H9 (cell line): ENCODE measurements around the gene CRYBB1. TPM values are rescaled to one million over a fixed set of nuclear protein-coding genes. Genes with fewer than 3 reads are reported as not detected.

ENCODE experiments used
- DNase-seq: peaks from one replicate; pipeline ENCODE4 v3.0.0-alpha.2; 2017
- H2AFZ ChIP-seq: one replicate; pipeline ENCODE4 v1.6.1; 2013; ENCODE audit warnings: mild to moderate bottlenecking, low read length, control low read depth, moderate library complexity
- H2AK5ac ChIP-seq: 2 replicates; pipeline ENCODE4 v1.6.1; 2013; ENCODE audit warnings: low read length, control low read depth, mixed read lengths; ENCODE audit not compliant: insufficient read length
- H2BK120ac ChIP-seq: one replicate; pipeline ENCODE4 v1.6.1; 2013; ENCODE audit warnings: low read depth, mild to moderate bottlenecking, low read length, control low read depth, inconsistent platforms; ENCODE audit not compliant: poor library complexity, severe bottlenecking
- H2BK12ac ChIP-seq: 2 replicates; pipeline ENCODE4 v1.6.1; 2013; ENCODE audit warnings: low read length, control low read depth, mixed read lengths, low read depth; ENCODE audit not compliant: insufficient read length
- H2BK15ac ChIP-seq: 2 replicates; pipeline ENCODE4 v1.6.1; 2013; ENCODE audit warnings: low read depth, low read length, control low read depth
- H2BK20ac ChIP-seq: one replicate; pipeline ENCODE4 v1.6.1; 2013; ENCODE audit warnings: low read depth, mild to moderate bottlenecking, low read length, control low read depth, inconsistent platforms; ENCODE audit not compliant: poor library complexity, severe bottlenecking
- H2BK5ac ChIP-seq: 2 replicates; pipeline ENCODE4 v1.6.1; 2013; ENCODE audit warnings: low read length, control low read depth, mixed read lengths; ENCODE audit not compliant: insufficient read length
- H3K14ac ChIP-seq: 2 replicates; pipeline ENCODE4 v1.6.1; 2013; ENCODE audit warnings: low read length, control low read depth; ENCODE audit not compliant: insufficient read depth
- H3K18ac ChIP-seq: 2 replicates; pipeline ENCODE4 v1.6.1; 2013; ENCODE audit warnings: low read depth, mild to moderate bottlenecking, mixed read lengths, low read length, control low read depth; ENCODE audit not compliant: insufficient read length
- H3K23ac ChIP-seq: 2 replicates; pipeline ENCODE4 v1.6.1; 2013; ENCODE audit warnings: low read length, control low read depth, mixed read lengths, low read depth; ENCODE audit not compliant: insufficient read length
- H3K23me2 ChIP-seq: 2 replicates; pipeline ENCODE4 v1.6.1; 2013; ENCODE audit warnings: low read depth, mild to moderate bottlenecking, mixed read lengths, low read length, control low read depth; ENCODE audit not compliant: insufficient read length, poor library complexity, severe bottlenecking
- H3K27ac ChIP-seq: 2 replicates; pipeline ENCODE4 v1.5.1; 2013; ENCODE audit warnings: low read length, control low read depth, mixed read lengths, low read depth; ENCODE audit not compliant: insufficient read length
- H3K27me3 ChIP-seq: 2 replicates; pipeline ENCODE4 v1.6.1; 2013; ENCODE audit warnings: low read length, control low read depth, inconsistent platforms; ENCODE audit not compliant: insufficient read depth
- H3K4ac ChIP-seq: 2 replicates; pipeline ENCODE4 v1.6.1; 2013; ENCODE audit warnings: low read depth, mild to moderate bottlenecking, control low read depth, inconsistent platforms, low read length, moderate library complexity
- H3K4me1 ChIP-seq: 2 replicates; pipeline ENCODE4 v1.6.1; 2013; ENCODE audit warnings: low read length, control low read depth, inconsistent platforms; ENCODE audit not compliant: insufficient read depth
- H3K4me2 ChIP-seq: 2 replicates; pipeline ENCODE4 v1.6.1; 2013; ENCODE audit warnings: low read length, control low read depth, mixed read lengths; ENCODE audit not compliant: insufficient read length, insufficient read depth
- H3K56ac ChIP-seq: 2 replicates; pipeline ENCODE4 v1.6.1; 2013; ENCODE audit warnings: low read depth, mild to moderate bottlenecking, mixed read lengths, low read length, control low read depth; ENCODE audit not compliant: insufficient read length
- H3K79me1 ChIP-seq: 2 replicates; pipeline ENCODE4 v1.6.1; 2013; ENCODE audit warnings: low read depth, mild to moderate bottlenecking, moderate library complexity, low read length, control low read depth, inconsistent platforms; ENCODE audit not compliant: insufficient read depth, poor library complexity, severe bottlenecking
- H3K79me2 ChIP-seq: 2 replicates; pipeline ENCODE4 v1.6.1; 2013; ENCODE audit warnings: low read length, control low read depth, inconsistent platforms; ENCODE audit not compliant: insufficient read depth
- H3K9ac ChIP-seq: 2 replicates; pipeline ENCODE4 v1.6.1; 2013; ENCODE audit warnings: low read length, control low read depth, mixed read lengths; ENCODE audit not compliant: insufficient read length; ENCODE audit errors: extremely low read depth
- H3K9me3 ChIP-seq: one replicate; pipeline ENCODE4 v1.6.1; 2013; ENCODE audit warnings: low read depth, low read length, inconsistent platforms; ENCODE audit not compliant: control insufficient read depth
- H3T11ph ChIP-seq: one replicate; pipeline ENCODE4 v1.6.1; 2013; ENCODE audit warnings: mild to moderate bottlenecking, low read length, control low read depth, inconsistent platforms
- H4K20me1 ChIP-seq: one replicate; pipeline ENCODE4 v1.6.1; 2013; ENCODE audit not compliant: control insufficient read depth, insufficient read length, insufficient read depth
- H4K5ac ChIP-seq: 2 replicates; pipeline ENCODE4 v1.6.1; 2013; ENCODE audit warnings: low read depth, mild to moderate bottlenecking, mixed read lengths, low read length, control low read depth; ENCODE audit not compliant: insufficient read length
- H4K8ac ChIP-seq: replicated peaks from 2 replicates; pipeline ENCODE4 v1.6.1; 2013; ENCODE audit warnings: low read length, control low read depth, mixed read lengths, low read depth; ENCODE audit not compliant: insufficient read length
- H4K91ac ChIP-seq: 2 replicates; pipeline ENCODE4 v1.6.1; 2013; ENCODE audit warnings: low read depth, mild to moderate bottlenecking, moderate library complexity, mixed read lengths, low read length, control low read depth; ENCODE audit not compliant: insufficient read length
- H3K27ac Mint-ChIP-seq, 3 experiments: 2 replicates in 2 of 3; 3 replicates in 1 of 3; pipeline ENCODE4 v1.8.0; 2020 to 2021; ENCODE audit warnings: mixed read lengths in 3 of 3, mild to moderate bottlenecking in 1 of 3, moderate library complexity in 1 of 3
- H3K27me3 Mint-ChIP-seq: 2 replicates; pipeline ENCODE4 v1.8.0; 2021; ENCODE audit warnings: low read depth, mild to moderate bottlenecking, moderate library complexity, mixed read lengths
- H3K36me3 Mint-ChIP-seq, 3 experiments: 2 replicates in 2 of 3; 3 replicates in 1 of 3; pipeline ENCODE4 v1.8.0; 2020 to 2021; ENCODE audit warnings: low read depth in 3 of 3, mixed read lengths in 3 of 3; ENCODE audit not compliant: insufficient read depth in 1 of 3
- H3K4me1 Mint-ChIP-seq, 2 experiments: 2 replicates each; pipeline ENCODE4 v1.8.0; 2020; ENCODE audit warnings: mixed read lengths in 2 of 2
- H3K4me3 Mint-ChIP-seq, 2 experiments: 2 replicates in 1 of 2; 3 replicates in 1 of 2; pipeline ENCODE4 v1.8.0; 2020 to 2021; ENCODE audit warnings: mild to moderate bottlenecking in 2 of 2, mixed read lengths in 2 of 2, moderate library complexity in 1 of 2
- H3K9me3 Mint-ChIP-seq, 2 experiments: 2 replicates in 1 of 2; 3 replicates in 1 of 2; pipeline ENCODE4 v1.8.0; 2020; ENCODE audit warnings: mild to moderate bottlenecking in 2 of 2, mixed read lengths in 2 of 2, moderate library complexity in 1 of 2
- CTCF ChIP-seq: fragments of 200-600 bp; sonication (generic); conservative IDR thresholded peaks from 3 replicates; pipeline ENCODE4 v1.8.0; 2021; ENCODE audit warnings: antibody characterized with exemption, mild to moderate bottlenecking
- WGBS: extraction: QIAGEN DNeasy Blood & Tissue Kit; methylation state at CpG from one replicate; pipeline ENCODE4 v1.1.7; 2013; ENCODE audit warnings: missing lambda C conversion rate, low lambda C conversion rate, mixed read lengths; ENCODE audit not compliant: insufficient read length; ENCODE audit errors: extremely low coverage; 5-methylcytosine and 5-hydroxymethylcytosine counted together
- total RNA-seq: library from RNA; stranded (reverse); gene quantifications from 2 replicates; pipeline ENCODE4 v1.2.1, GENCODE V29; 2021

The CRYBB1 gene
- total RNA-seq, 1 experiment from 2014 or later: 5.4 TPM

DNA sequence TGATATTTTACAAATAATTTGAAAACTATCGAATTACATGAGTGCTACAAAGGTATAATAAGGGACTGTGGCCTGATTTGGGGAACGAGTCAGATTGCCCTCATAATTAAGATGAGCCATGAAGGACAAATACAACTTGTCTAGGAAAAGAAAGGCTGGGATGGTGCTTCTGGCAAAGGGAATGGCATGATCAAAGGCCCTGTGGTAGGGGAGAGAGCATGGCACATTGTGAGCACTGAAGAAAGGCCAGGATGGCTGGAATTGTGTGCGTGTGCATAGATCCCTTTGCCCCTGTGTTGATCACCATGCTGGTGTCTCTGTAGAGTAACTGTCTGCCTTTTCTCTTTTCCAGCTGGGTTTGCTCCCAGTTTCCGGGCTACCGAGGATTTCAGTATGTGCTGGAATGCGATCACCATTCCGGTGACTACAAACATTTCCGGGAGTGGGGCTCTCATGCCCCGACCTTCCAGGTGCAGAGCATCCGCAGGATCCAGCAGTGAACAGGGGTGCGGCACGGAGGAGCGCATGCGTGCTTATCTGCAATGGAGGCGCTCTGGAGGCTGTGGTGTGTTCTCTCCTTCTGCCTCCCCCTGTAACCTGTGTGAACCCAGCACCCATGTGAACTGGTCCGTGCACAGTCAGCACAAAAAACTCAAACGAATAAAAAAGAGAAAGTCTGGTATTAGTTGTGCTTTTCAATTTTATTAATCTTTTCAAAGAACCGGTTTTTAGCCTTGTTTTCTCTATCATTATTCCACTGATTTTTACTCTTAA lies 12.3 kb upstream of the CRYBB1 start:
- H3K23me2 ChIP-seq: no peaks in the 10 kb centered on the region
- H3K4me1 Mint-ChIP-seq: peaks cover 10 to 14% of the 10 kb centered on the region in 2 experiments
- H3K4ac ChIP-seq: no peak overlapping the region
- no peaks in the 10 kb centered on the region for H3K79me1 ChIP-seq
- no peak overlapping the region for H3K56ac ChIP-seq
- no peak overlapping the region for H4K5ac ChIP-seq
- no peak overlapping the region; the same call in 1 of the 2 replicates for H3K14ac ChIP-seq
- peak overlapping the region in 2 of 3 experiments; percentile 51 to 79; a peak in 2 of 7 replicates for H3K27ac Mint-ChIP-seq
- no peak overlapping the region for H4K8ac ChIP-seq
- no peak overlapping the region for H3K23ac ChIP-seq
- DNase-seq: no peak
- no peak overlapping the region for H3K4me2 ChIP-seq
- no CpG with 5 or more reads among the region's 18 CpGs for WGBS
- no peak overlapping the region for H3K4me3 Mint-ChIP-seq
- H2AK5ac ChIP-seq: no peak overlapping the region
- H2BK5ac ChIP-seq: no peak overlapping the region
- peaks cover 5% of the 10 kb centered on the region for H3K27me3 Mint-ChIP-seq
- no peak overlapping the region for H2BK20ac ChIP-seq
- no peaks in the 10 kb centered on the region; a peak in 1 of 7 replicates for H3K36me3 Mint-ChIP-seq
- no peak overlapping the region for H4K91ac ChIP-seq
- H3K18ac ChIP-seq: no peak overlapping the region
- no peak for TF ChIP-seq CTCF
- no peak overlapping the region for H3K27ac ChIP-seq
- no peaks in the 10 kb centered on the region for H3K27me3 ChIP-seq
- no peak overlapping the region for H2BK12ac ChIP-seq
- no peaks in the 10 kb centered on the region; the same call in 1 of the 2 replicates for H3K4me1 ChIP-seq
- no peak overlapping the region for H3K9ac ChIP-seq
- H3K9me3 Mint-ChIP-seq: no peaks in the 10 kb centered on the region
- no peaks in the 10 kb centered on the region for H3K9me3 ChIP-seq
- H3K79me2 ChIP-seq: no peaks in the 10 kb centered on the region
- H2AFZ ChIP-seq: no peak overlapping the region
- H2BK15ac ChIP-seq: no peak overlapping the region
- H4K20me1 ChIP-seq: no peaks in the 10 kb centered on the region
- no peak overlapping the region for H2BK120ac ChIP-seq
- no peak overlapping the region for H3T11ph ChIP-seq
